Measurements from ENCODE around the gene ALDH4A1.

ALDH4A1 gene

DNA sequence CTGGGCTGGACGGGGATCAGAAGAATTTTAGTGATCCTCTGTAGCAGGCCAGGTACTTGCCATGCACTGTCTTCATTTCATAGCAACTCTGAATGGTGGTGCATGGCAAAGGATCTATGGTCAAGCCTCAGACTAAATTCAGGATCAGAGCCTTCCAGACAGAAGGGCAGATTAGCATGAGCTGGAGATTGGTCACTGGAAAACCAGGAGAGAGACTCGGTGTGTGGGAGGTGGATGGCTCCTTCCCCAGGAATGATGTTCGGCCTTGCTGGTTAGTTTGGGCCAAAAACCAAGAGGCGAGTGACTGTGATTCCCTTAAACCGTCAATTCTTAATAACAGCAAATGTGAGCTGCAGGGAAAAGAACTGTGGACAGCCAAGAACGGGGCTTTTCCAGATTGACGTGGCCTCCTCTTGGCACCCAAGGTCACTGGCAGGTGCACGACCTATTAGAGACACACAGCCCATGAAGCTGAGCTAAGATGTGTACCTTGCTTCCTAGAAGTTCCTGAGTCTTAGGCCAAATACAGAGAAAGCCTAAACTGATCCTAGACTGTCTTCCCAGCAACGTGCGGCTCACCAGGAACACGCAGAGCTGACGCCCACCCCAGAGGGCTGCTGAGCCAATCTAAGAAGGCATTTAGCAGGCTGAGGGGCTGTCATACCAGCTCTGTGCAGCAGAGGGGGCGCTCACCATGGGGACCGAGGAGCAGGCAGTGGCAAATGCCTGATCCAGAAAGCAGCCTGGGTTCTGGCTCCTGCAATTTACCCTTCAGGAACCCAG is 18.5 kb downstream of the ALDH4A1 start:
- in situ Hi-C loops (cut with MboI; ENCODE audit: low pct_unique_long_range_greater_than_20kb, low sequenced_read_pairs, unreplicated experiment), result no loop called here
- peak; percentile 93 for TF ChIP-seq CTCF (IDR thresholded peaks at IDR 0.05; ENCODE audit: extremely low read depth, insufficient read depth, missing control alignments)
- peak; percentile 80 for DNase-seq (ENCODE audit: low spot score)

- TF ChIP-seq CTCF (IDR thresholded peaks at IDR 0.05; ENCODE audit: extremely low read depth, insufficient read depth, missing control alignments), result no peak
- in situ Hi-C loops (cut with MboI; ENCODE audit: low pct_unique_long_range_greater_than_20kb, low sequenced_read_pairs, unreplicated experiment), result no loop called here
- DNase-seq (ENCODE audit: low spot score), result no peak
These were observed 19.3 kb downstream of the ALDH4A1 start for GRCh38 chr1:18883079-18883478.

DNA sequence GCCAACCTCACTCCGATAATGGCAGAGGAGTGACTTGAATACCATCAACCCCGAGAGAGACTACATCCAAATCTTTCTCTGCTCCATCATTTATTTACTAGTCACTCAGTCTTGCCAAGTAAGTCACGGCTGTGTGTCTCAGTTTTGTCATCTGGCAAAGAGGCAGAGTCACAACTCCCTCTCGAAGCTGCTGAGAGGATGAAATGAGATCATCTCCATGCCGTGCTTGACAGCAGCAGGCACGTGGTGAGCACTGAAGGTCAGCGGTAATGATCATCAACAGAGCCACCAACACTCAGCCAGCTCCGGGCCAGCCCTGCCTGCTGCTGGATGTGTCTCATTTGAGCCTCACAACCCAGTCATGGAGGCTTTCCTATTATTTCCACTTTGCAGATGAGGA is 19.9 kb downstream of the ALDH4A1 start:
- no peak for DNase-seq (ENCODE audit: low spot score)
- no peak for TF ChIP-seq CTCF (IDR thresholded peaks at IDR 0.05; ENCODE audit: extremely low read depth, insufficient read depth, missing control alignments)
- in situ Hi-C loops (cut with MboI; ENCODE audit: low pct_unique_long_range_greater_than_20kb, low sequenced_read_pairs, unreplicated experiment), result no loop called here

GRCh38 chr1:18881642-18882431 is 20.5 kb downstream of the ALDH4A1 start:
- no peak for DNase-seq (ENCODE audit: low spot score)
- TF ChIP-seq CTCF (IDR thresholded peaks at IDR 0.05; ENCODE audit: extremely low read depth, insufficient read depth, missing control alignments), result no peak
- in situ Hi-C loops (cut with MboI; ENCODE audit: low pct_unique_long_range_greater_than_20kb, low sequenced_read_pairs, unreplicated experiment), result no loop called here

DNA sequence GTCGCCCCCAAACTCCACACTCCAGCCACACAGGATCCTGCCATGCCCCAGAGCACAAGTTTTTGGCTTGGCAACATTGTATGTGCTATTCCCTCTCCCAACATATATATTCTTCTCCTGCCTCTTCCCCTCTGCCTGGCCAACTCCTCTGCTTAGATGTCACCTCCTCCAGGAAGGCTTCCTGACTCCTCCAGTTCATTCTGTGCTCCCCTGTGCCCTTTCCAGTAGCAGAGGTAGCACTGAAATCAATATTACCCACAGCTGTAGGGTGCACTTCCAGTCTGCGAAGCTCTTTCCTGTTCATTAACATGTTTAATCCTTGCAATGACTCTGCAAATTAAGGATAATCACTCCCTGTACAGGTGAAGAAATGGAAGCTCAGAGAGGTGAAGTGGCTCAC is 21.2 kb downstream of the ALDH4A1 start:
- TF ChIP-seq CTCF (IDR thresholded peaks at IDR 0.05; ENCODE audit: extremely low read depth, insufficient read depth, missing control alignments), result no peak
- DNase-seq (ENCODE audit: low spot score), result no peak
- in situ Hi-C loops (cut with MboI; ENCODE audit: low pct_unique_long_range_greater_than_20kb, low sequenced_read_pairs, unreplicated experiment), result no loop called here

GRCh38 chr1:18880585-18880984 is 21.8 kb downstream of the ALDH4A1 start:
- DNase-seq (ENCODE audit: low spot score), result no peak
- in situ Hi-C loops (cut with MboI; ENCODE audit: low pct_unique_long_range_greater_than_20kb, low sequenced_read_pairs, unreplicated experiment), result no loop called here
- TF ChIP-seq CTCF (IDR thresholded peaks at IDR 0.05; ENCODE audit: extremely low read depth, insufficient read depth, missing control alignments), result no peak
